Suppressor macrophage treated with lipopolysaccharide for 4 hours (primary cell): ENCODE measurements around the gene SERPINB8.
A peak's percentile ranks its signal among the peaks of the same experiment; 100 is the strongest.

Source experiments
- DNase-seq: peaks from one replicate; pipeline ENCODE4 v3.0.0-alpha.2; 2020

SERPINB8 gene

DNA sequence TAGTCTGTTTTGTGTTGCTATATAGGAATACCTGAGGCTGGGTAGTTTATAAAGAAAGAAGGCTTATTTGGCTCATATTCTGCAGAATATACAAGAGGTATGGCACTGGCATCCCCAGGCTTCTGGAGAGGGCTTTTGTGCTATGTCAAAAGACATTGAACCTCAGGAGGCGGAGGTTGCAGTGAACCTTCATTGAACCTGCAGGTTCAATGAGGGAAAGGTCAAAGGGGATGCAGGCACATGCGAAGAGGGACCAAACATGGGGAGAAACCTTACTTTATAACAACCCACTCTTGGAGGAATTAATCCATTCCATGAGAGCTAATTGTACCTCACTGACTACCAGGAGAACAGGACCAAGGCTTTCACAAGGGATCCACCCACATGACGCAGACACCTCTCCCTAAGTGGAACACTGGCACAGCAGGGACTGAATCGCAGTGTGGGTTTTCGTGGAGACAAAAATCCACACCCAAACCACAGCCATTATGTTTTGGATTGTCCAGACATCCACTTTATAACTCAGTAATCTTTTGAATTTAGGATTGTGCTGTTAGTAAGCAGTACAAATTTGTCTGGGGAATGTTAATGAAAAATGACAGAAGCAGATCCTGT is 4.1 kb upstream of the SERPINB8 start:
- DNase-seq: no peak

DNA sequence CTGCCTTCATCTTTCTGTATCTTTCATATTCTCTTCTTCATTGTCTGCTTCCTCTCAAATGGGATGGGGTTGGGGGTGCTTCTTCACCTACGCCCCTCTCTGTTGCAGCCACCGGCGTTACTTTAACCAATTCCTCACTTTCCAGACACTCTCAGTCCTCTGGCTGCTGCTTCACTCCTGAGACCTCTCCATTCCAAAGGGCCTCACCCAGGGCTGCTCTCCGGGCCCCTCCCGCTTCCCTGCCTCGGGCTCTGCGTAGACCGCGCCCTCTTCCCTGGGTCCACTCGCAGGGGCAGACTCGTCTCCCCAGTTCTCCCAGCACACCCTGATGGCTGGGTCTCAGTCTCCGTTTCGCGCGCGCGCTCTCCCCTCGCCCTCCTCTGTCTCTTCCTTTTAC is 926 bp downstream of the SERPINB8 start:
- no peak for DNase-seq

DNA sequence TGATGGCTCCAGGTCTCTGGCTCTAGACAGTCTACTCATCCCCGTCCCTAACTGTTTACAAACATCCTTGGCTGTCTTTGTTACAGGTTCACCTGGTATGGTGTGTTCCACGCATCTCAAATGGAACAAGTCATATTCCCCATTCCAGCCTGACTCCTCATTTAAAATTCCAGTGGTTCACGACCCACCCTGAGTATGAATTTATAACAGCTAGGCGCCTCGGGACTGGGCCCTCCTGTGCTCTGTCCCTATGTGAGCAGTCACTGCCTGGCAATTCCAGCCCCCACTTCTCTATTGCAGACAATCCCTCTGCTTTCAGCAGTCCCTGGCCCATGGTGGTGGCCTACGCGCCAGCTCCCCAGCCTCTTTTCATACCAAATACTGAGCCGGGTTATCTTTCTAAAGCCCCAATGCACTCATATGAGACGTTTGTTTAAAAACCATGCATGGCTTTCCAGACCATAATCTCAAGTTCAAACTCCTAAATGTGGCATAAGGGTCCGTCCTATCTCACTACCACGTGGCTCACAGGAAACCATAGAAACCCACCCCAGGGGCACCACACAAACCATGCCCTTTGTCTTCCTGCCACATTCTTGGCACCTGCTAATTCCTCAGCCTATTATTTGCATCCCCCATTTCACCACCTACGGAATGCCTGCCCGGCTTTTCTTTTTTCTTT is 1.6 kb downstream of the SERPINB8 start:
- no peak for DNase-seq

DNA sequence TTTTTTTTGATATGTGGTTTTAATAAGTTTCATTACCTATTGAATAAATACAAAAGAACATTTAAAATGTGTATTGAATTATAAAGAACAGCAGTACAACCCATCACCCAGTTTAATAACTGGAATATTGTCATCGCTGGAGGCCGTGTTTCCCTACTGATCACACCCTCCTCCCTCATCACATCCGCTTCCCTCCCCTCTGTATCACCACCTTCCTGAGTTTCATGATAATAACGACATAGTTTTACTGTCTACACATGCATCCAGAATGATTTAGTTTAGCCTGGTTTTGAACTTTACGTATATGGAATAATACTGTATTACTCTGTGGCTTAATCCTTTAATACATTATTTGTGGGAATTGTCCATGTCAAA is 2.1 kb downstream of the SERPINB8 start:
- DNase-seq: peak; percentile 21

DNA sequence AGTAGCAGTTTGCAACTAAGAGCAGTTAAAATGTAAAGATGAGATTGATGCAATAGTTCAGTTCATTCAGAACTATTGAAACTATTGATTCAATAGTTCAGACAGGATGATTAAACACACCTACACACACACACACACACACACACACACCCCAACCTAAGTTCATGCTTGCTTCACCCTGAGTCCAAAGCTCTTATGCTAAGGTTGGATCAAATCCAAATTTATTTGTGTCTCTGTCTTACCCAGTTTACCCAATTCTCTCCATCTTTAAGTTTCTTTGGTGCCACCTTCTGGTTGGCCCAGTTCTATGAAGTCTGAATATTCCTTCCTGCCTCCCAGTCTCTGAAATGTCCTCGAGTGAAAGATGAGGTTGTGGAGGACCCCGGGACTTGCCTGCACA is 5.1 kb downstream of the SERPINB8 start:
- DNase-seq: peak; percentile 37

DNA sequence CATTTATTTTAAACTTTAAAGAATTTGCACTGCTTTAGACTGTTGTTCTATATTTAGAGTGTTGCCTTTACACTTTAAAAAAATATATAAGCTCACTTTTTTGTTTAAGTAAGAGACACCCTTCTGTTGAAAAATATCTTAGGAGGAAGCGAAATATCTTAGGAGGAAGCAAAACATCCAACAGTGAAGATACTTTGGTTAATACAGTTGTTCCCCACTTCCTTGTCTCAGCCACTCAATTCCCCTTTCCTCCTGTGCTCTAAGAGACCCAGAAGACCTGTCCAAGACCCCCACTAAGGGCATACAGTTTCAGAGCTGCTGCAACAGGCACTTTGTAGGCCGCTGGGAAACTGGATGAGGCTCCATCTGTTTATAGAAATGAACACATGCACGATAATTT is 5.7 kb downstream of the SERPINB8 start:
- peak; percentile 51 for DNase-seq

DNA sequence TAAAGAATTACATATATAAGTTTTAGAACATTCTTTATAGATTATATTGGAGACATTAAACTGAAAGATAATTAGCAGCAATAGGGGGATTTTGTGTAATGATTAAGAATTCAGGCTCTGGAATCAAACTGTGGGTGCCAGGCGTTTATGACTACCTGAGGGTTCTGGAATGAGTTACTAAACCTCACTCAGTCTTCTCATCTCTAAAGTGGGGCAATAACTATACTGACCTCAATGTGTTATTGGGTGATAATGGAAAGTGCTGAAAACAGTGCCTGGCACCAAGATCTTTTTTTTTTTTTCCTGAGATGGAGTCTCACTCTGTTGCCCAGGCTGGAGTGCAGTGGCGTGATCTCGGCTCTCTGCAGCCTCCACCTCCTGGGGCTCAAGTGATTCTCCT is 7.2 kb downstream of the SERPINB8 start:
- no peak for DNase-seq

DNA sequence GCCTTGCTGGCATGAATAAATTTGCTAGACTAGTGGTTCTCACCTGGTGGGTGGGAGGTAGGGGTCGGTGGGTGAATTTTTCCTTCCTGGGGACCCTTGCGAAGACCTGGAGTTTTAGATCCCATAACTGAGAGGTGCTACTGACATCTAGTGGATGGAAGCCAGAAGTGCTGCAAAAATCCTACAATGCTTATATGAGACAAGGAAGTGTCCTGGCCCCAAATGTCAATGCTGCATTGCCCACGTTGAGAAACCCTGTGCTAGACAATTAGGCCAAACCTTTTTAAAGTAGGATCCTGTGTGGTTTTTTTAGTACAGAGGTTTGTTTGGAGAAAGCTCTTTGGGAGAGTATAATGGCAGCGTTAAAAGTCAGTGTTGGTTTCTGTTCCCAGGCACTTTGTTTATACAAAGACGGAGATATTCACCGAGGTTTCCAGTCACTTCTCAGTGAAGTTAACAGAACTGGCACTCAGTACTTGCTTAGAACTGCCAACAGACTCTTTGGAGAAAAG is 9.6 kb downstream of the SERPINB8 start:
- DNase-seq: peak; percentile 77

DNA sequence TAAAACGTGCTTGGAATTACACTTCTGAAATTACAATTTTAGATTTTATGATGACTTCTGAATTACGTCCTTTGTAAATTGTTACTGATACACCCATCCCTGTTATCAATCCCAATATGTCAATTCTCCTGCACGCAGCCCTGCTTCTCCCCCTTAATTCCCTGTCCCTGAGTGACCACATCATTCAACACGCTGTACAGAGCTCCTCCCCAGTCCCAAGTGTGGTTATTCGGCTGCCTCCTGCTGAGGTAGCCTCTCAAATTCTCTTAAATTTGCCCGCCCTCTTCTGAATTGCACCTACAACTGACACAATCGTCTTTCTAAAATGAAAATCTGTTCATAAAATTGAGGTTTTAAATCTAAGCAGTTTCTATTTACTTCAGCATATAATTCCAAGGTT is 10.1 kb downstream of the SERPINB8 start:
- no peak for DNase-seq

DNA sequence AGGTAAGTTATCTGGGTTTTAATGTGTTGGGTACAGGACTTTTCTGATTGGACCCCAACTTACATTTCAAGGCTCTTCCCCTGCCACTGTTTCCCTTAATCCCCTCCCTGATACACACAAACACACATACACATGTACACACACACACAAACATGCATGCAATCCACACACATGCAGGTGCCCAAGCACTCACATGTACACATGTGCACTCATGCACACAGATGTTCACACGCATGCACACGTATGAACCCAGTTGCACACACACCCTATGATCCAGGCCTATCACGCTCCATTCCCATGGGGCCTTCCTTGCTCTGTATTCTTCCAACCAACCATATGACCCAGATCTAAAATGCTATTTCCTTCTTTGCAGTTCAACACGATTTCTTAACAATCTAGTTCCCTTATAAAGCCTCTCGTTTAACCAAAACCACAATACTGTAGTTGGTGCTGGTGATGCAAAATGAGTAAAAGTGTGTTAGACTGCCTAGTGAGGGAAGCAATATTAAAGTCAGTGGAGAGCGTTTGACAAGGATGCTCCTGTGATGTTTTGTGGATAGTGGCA is 11.1 kb downstream of the SERPINB8 start:
- DNase-seq: peak; percentile 42

DNA sequence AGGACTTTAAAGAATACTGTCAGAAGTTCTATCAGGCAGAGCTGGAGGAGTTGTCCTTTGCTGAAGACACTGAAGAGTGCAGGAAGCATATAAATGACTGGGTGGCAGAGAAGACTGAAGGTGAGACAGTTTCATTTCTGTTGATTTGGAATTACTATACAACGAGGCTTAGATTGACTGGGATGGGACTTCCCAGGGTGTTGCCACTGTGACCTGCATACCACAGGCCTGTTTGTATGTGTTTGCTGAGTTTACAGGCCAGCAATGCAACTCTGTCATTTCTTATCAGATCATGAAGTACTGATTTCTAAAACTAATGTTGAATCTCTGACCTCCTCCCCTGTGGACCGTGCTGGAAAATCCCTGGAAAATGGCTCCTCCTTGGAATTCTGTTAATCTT is 11.8 kb downstream of the SERPINB8 start:
- no peak for DNase-seq

DNA sequence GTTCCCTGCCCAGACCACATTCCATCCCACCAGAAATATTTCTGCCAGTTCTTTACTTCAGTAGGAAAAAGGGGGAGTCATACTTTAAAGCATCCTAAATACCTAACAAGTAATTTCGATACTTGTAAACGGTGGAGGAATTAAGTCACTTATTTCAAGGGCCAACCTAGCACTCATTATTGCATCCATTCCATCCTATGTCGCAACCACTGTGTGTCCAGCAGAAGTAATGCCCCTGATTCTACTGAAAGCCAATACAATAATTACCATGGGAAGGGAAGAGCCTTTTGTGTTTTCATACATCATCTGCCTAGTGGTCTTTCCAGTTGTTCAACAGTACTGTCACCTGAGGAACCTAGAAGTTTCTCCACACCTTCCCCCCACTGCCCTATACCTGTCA is 12.5 kb downstream of the SERPINB8 start:
- DNase-seq: no peak

DNA sequence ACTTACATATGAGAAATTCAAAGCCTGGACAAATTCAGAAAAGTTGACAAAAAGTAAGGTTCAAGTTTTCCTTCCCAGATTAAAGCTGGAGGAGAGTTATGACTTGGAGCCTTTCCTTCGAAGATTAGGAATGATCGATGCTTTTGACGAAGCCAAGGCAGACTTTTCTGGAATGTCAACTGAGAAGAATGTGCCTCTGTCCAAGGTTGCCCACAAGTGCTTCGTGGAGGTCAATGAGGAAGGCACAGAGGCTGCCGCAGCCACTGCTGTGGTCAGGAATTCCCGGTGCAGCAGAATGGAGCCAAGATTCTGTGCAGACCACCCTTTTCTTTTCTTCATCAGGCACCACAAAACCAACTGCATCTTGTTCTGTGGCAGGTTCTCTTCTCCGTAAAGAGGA is 17.0 kb downstream of the SERPINB8 start:
- DNase-seq: no peak

DNA sequence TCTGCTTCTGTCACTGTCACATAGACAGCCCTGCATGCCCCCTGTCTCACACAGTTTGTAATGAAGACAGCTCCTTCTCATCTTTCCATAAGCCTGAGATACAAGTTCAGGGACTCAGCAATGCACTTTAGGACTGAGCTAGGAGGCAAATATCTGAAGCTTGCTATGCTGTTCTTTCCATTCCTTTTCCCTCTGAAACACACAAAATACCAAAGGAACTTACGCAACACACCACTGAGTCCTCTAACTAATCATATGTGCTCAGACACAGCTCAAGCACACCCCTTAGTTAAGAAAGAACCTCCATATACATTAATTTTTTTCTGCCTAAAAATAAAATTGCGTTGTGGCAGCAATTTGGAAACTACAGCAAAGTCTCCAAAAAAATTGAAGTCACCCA is 17.9 kb downstream of the SERPINB8 start:
- DNase-seq: no peak

DNA sequence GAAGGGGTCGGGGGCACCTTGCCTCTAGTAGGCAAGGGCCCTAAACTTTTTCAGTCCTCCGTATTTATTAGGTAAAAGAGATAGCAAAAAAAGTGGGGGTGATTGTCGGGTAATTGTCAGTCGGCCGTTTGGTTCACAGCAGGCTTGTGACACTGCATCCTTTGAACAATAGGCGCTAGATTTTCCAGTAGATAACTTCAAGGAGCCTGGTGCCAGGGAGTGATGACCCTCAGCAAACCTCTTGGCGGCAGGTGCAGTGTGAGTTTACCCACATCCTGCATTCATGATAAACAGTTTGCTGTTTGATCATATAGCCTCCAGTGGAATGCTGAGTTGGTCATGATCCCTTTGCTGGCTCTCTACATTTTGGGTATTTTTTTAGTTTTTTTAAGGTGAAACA is 22.9 kb downstream of the SERPINB8 start:
- no peak for DNase-seq

DNA sequence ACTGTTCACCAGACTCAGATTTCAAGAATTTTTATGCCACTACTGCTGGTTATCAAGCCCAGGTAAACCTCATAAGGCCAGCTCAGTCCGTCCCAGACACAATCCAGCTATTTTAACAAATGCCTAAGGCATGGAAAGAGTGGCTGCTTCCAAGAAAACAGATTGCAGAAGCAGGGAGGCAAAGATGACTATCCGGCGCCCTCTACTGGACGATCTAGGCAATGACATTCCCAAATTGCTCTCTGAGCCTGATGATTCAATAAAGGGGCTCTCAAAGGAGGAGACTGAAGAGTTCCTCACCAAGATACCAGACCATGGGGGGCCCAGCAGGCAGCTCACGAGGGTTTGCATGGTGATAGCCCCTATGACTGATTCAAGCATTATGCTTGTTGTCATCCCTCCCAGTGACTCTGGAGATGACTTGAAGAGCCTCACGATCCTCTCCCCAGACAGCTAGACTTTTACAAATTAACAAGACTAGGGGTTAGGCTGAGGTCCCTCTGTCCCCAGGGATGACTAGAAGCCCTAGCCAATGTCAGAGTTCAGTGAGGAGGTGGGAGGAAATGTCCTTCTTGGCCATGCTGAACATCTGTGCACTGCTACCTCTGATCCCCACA is 25.0 kb downstream of the SERPINB8 start:
- DNase-seq: peak; percentile 54

DNA sequence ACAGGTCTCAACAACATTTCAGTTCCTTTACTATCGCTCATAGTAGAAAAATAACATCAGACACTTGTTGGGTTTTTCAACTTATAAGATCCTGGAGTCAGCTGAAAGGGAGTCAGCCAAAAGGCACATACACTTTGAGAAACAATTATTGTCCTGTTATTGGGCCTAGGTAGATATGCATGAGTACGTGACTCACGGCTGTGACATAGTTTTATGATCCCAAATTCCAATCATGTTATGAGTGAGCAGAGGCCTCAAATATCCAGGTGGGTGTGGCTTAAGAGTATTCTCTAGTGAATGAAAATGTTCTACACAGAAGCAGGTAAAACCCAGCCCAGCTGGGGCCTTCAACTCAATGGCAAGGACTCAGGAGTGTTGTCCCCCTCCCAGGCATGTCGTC is 27.2 kb downstream of the SERPINB8 start:
- no peak for DNase-seq

DNA sequence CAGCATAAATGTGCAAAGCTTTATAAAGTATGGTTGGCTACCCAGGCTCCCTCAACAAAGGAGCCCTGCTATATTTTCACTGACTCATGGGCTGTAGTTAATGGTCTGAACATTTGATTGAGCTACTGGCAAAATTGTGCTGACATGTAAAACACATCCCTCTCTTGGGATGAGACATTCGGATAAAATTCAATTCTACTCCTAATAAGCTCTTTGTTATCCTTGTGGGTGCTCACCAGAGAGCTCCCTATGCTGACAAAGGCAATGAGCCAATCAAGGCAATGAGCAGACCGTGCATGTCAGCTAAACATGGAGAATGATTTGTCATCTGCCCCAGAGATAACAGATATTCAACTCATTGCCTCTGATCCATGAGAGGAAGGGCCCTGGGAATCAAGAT is 27.7 kb downstream of the SERPINB8 start:
- DNase-seq: no peak

DNA sequence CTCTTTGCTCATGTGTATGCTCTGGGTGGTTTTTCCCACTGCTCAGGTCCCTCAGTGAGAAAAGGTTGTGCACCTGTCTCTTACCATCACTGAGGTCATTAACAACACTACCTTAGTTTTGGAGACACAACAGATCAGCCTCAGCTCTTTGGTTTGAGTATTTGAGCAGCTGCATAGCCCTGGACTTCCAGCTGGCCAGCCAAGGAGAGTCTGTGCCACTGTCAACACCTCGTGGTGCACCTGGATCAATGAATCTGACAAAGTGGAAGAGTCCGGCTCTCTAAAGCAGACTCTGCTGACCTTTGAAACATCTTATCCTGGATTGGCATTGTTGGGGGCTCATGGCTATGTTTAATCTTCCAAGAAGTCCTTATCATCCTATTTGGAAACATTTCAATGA is 30.0 kb downstream of the SERPINB8 start:
- DNase-seq: no peak

DNA sequence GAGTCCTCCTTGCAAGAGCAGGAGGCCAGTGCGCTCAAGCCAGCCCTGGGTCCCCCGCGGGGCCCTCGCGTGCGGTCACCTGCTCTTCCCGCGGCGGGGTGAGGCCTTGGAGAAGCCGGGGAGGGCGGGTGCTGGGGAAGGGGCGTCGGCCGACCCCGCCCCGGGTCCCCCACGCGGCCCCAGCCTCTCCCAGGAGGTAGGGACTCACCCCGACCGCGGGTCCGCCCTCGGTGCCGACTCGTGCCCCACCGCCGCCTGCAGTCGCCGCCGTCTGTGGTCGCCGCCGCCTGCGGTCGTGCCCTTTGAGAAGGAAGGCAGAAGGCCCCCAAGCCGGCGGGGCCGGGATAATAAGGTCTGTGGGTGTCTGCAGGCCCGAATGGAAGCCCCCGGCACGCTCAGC is 32.7 kb downstream of the SERPINB8 start:
- DNase-seq: no peak

DNA sequence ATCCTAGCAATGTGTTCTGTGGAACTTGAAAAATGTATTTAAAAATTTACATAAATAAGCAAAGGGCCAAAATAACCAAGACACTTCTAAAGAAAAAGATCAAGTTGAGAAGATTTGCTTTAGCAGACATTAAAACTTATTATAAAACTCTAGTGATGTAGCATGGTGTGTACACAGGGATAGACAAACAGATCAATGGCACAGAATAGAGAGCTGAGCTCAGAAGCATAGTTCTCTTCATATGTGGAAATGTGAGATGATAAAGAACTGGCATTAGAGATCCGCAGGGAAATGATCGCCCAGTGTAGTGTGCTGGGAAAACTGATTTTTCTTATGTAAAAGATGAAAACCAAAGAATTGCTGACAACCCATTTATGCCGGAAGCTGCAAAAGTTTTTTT is 39.4 kb downstream of the SERPINB8 start:
- DNase-seq: no peak

DNA sequence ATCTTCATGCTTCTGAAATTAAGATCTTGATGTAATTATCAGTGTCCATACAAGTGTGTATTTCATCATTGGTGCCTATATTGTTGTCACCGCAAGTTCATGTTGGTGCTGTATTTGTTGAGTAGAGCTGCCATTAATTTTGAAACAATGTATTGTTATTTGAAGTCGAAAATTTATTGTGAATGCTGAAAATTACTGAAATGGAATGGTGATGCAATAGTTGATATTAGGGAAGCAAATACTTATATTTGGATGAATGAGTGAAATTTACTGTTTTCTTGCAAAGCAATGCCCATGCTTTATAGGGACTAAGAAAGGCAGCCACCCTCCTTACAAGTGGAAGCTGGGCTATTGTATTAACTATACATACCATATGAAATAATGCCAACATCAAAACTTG is 41.6 kb downstream of the SERPINB8 start:
- DNase-seq: no peak

DNA sequence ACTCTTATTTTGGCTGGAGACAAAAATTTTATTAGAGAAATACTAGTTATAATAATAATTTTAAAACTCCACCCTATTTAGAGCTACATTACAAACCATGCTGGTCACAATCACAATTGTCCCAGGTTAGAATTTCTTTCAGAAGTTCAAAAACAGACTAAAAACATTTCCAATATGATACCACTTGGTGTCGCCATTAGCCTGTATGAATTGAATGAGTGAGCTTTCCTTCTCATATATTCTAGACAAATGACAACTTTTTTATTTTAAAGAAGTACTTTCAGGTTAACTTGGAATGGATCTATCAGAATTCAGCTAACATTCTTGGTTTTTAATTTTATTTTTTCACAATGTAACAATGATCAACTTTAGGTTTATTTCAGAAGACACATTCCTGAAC is 48.0 kb downstream of the SERPINB8 start:
- peak; percentile 19 for DNase-seq
